HL-60 (cell line): ENCODE data around the gene FOXP4.

Experiments
- DNase-seq, 2 experiments: peaks; one replicate each; pipeline ENCODE4 v3.0.0-alpha.2; 2010 to 2020; ENCODE audit warnings: low read depth in 1 of 2, low spot score in 1 of 2
- H3K27ac ChIP-seq: fragments of 250-450 bp; sonication (Bioruptor Pico); replicated peaks from 2 replicates; pipeline ENCODE4 v1.5.1; 2020; ENCODE audit warnings: mild to moderate bottlenecking, moderate library complexity
- H3K27me3 ChIP-seq: fragments of 250-450 bp; sonication (Bioruptor Pico); 2 replicates; pipeline ENCODE4 v1.5.1; 2021; ENCODE audit warnings: mild to moderate bottlenecking, moderate library complexity; ENCODE audit not compliant: insufficient read depth, poor library complexity, severe bottlenecking
- H3K4me3 ChIP-seq: replicated peaks from 2 replicates; pipeline ENCODE4 v1.5.1; 2011; ENCODE audit warnings: mild to moderate bottlenecking, control low read depth, low read length; ENCODE audit not compliant: insufficient read depth
- CTCF ChIP-seq: IDR thresholded peaks from one replicate; pipeline ENCODE4 v1.5.1; 2011; ENCODE audit warnings: low read length, control low read depth, inconsistent platforms; ENCODE audit not compliant: insufficient read depth
- GABPA ChIP-seq: IDR thresholded peaks from 2 replicates; pipeline ENCODE4 v1.6.1; 2012; ENCODE audit warnings: low read depth
- POLR2AphosphoS5 ChIP-seq: IDR thresholded peaks from 2 replicates; pipeline ENCODE4 v1.6.1; 2012; ENCODE audit warnings: low read depth
- REST ChIP-seq: IDR thresholded peaks from 2 replicates; pipeline ENCODE4 v1.6.1; 2012; ENCODE audit warnings: low read depth; ENCODE audit not compliant: insufficient replicate concordance
- SPI1 ChIP-seq: IDR thresholded peaks from 2 replicates; pipeline ENCODE4 v1.6.1; 2012; ENCODE audit warnings: low read depth, mild to moderate bottlenecking, borderline replicate concordance
- long read RNA-seq: library from polyadenylated mRNA; unstranded; transcript quantifications from one replicate; pipeline ENCODE4 v2.0.0, GENCODE V29; 2020

FOXP4 gene
- long read RNA-seq, partial matches to known transcripts, result 0 of 3 reads
- long read RNA-seq, other reads (novel, unspliced or antisense), result 3 of 3 reads

GRCh38 chr6:41545703-41546474 lies at the start of gene FOXP4:
FOXP4 (plus strand) TSS chr6:41546381; CDS start chr6:41565761, 19,380 bp downstream.
- peak within 1 kb of the TSS; percentile 75 for H3K27ac ChIP-seq
- peaks cover 4% of the 10 kb centered on the region for H3K27me3 ChIP-seq
- H3K4me3 ChIP-seq, result peak within 1 kb of the TSS; percentile 83
- no peak for TF ChIP-seq SPI1
- 0 out of 2 replicates have a peak, but pooled peaks have one; percentile 42 for TF ChIP-seq POLR2AphosphoS5
- no peak for TF ChIP-seq CTCF
- peak; percentile 35 for TF ChIP-seq REST
- TF ChIP-seq GABPA, result no peak
- DNase-seq, result peak; percentile 77 to 95

- DNase-seq, result no peak
- TF ChIP-seq SPI1, result no peak
- no peak for TF ChIP-seq POLR2AphosphoS5
- no peak for TF ChIP-seq CTCF
- no peak for TF ChIP-seq REST
- TF ChIP-seq GABPA, result no peak
- Histone ChIP-seq H3K27me3 (peaks cover 20% of the 10 kb centered on the region), H3K4me3 (no peak overlapping the region), H3K27ac (no peak overlapping the region)
These were observed 48.6 kb upstream of the FOXP4 start for GRCh38 chr6:41497573-41497972.

- peaks cover 25% of the 10 kb centered on the region for H3K27me3 ChIP-seq
- TF ChIP-seq GABPA, result no peak
- TF ChIP-seq CTCF, result no peak
- TF ChIP-seq SPI1, result no peak
- TF ChIP-seq REST, result no peak
- no peak for TF ChIP-seq POLR2AphosphoS5
- no peak overlapping the region for H3K4me3 ChIP-seq
- H3K27ac ChIP-seq, result no peak overlapping the region
- no peak for DNase-seq
These were observed 48.2 kb upstream of the FOXP4 start for GRCh38 chr6:41497994-41498393.
